ENCODE data around the gene AURKB. TPM values are rescaled to one million over a fixed set of nuclear protein-coding genes. Genes with fewer than 3 reads are reported as not detected.

Gene AURKB
- total and polyA plus RNA-seq, 2 of the 13 experiments (the other 11 are each of a cell fraction or from before 2014, with no cell fraction given) = 29.5 to 75.3 TPM

- 0 out of 2 replicates have a peak, but pooled peaks have one; percentile 37 for TF ChIP-seq ZNF142 (CRISPR knock-in tag; IDR thresholded peaks at IDR 0.05)
- TF ChIP-seq, protein P1, sequence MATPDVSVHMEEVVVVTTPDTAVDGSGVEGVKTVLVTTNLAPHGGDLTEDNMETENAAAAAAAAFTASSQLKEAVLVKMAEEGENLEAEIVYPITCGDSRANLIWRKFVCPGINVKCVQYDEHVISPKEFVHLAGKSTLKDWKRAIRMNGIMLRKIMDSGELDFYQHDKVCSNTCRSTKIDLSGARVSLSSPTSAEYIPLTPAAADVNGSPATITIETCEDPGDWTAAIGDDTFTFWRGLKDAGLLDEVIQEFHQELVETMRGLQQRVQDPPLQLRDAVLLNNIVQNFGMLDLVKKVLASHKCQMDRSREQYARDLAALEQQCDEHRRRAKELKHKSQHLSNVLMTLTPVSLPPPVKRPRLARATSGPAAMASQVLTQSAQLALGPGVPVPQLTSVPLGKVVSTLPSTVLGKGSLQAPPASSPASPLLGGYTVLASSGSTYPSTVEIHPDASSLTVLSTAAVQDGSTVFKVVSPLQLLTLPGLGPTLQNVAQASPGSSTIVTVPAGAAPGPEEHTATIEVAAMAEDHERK (CRISPR knock-in tag; IDR thresholded peaks at IDR 0.05; ENCODE audit: low read depth) = no peak
- no peak; the same call in 1 of the 2 replicates for TF ChIP-seq ZNF710 (CRISPR knock-in tag; IDR thresholded peaks at IDR 0.05; ENCODE audit: borderline replicate concordance)
- peak; percentile 67 for TF ChIP-seq MYC (CRISPR knock-in tag; IDR thresholded peaks at IDR 0.05; ENCODE audit: borderline replicate concordance)
- TF ChIP-seq ZFP62 (CRISPR knock-in tag; IDR thresholded peaks at IDR 0.05) = no peak
- 0 out of 2 replicates have a peak, but pooled peaks have one; percentile 2 for TF ChIP-seq PHF21A (CRISPR knock-in tag; IDR thresholded peaks at IDR 0.05)
- peak; percentile 70; the same call in 1 of the 2 replicates for TF ChIP-seq ZNF749 (CRISPR knock-in tag; IDR thresholded peaks at IDR 0.05; ENCODE audit: borderline replicate concordance)
- peak; percentile 33; the same call in 1 of the 2 replicates for TF ChIP-seq ZNF709 (CRISPR knock-in tag; IDR thresholded peaks at IDR 0.05)
- TF ChIP-seq ZNF670 (CRISPR knock-in tag; IDR thresholded peaks at IDR 0.05; ENCODE audit: borderline replicate concordance) = 0 out of 2 replicates have a peak, but pooled peaks have one; percentile 40
- 0 out of 2 replicates have a peak, but pooled peaks have one; percentile 27 for TF ChIP-seq HOXD1 (CRISPR knock-in tag; IDR thresholded peaks at IDR 0.05)
- TF ChIP-seq, protein P2, sequence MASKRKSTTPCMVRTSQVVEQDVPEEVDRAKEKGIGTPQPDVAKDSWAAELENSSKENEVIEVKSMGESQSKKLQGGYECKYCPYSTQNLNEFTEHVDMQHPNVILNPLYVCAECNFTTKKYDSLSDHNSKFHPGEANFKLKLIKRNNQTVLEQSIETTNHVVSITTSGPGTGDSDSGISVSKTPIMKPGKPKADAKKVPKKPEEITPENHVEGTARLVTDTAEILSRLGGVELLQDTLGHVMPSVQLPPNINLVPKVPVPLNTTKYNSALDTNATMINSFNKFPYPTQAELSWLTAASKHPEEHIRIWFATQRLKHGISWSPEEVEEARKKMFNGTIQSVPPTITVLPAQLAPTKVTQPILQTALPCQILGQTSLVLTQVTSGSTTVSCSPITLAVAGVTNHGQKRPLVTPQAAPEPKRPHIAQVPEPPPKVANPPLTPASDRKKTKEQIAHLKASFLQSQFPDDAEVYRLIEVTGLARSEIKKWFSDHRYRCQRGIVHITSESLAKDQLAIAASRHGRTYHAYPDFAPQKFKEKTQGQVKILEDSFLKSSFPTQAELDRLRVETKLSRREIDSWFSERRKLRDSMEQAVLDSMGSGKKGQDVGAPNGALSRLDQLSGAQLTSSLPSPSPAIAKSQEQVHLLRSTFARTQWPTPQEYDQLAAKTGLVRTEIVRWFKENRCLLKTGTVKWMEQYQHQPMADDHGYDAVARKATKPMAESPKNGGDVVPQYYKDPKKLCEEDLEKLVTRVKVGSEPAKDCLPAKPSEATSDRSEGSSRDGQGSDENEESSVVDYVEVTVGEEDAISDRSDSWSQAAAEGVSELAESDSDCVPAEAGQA (IDR thresholded peaks at IDR 0.05; ENCODE audit: low read depth) = no peak
- TF ChIP-seq, protein P2 (CRISPR knock-in tag; IDR thresholded peaks at IDR 0.05; ENCODE audit: borderline replicate concordance) = no peak
These were observed 13.2 kb upstream of the AURKB start (continued) for GRCh38 chr17:8223356-8224126.

Data from HepG2 (cell line).